Measurements from ENCODE around the gene SF3A1. TPM values are rescaled to one million over a fixed set of nuclear protein-coding genes. Genes with fewer than 3 reads are reported as not detected.

Gene SF3A1
- total and polyA plus RNA-seq, 2 donors (not counting 3 experiments of a cell fraction or from before 2014, with no cell fraction given), result 60.2 to 187 TPM

DNA sequence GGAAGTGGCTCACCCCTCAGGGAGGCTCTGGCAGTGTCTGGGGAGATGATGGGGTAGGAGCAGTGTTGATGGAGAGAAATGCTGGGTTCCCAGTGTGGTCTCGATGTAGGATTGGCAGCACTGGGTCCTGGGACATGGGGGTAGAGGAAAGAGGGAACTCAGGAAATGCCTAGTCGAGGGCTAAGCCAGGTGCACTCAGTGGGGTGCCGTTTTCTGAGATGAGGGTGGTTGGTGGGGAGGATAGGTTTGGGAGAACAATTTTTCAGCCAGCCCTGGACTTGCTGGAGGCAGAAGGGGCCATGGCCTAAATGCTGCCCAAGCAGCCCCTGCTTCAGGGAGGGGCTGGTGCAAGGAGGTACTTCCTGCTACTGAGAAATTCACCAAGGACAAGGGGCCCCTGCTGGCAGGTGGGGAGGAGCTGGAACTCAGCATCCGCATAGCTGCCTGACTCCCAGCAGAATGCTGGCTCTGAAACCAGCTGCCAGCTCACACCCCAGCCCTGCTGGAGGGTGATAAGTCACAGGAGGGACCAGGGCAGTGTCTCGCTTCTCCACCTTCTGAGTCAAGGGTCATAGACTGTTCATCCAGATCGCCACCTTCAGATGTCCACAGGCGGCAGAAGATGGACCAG is 6.1 kb upstream of the SF3A1 start:
- CTCF ChIA-PET, result interaction anchor here (0.6 to 1.5 kb wide), 4 partner anchors 12 to 75 kb away, joined by 3 to 4 read pairs (median 3); partner anchors contain the start of gene RNF215
- Histone ChIP-seq H3K9ac (replicated peaks; ENCODE audit: extremely low read depth, insufficient read depth, low read length) (no peak overlapping the region), H3K4me3 (replicated peaks in 1 of 3; ENCODE audit: insufficient read depth in 1 of 3, low read depth in 1 of 3, low read length in 3 of 3) (no peak overlapping the region), H3K9me3 (replicated peaks; ENCODE audit: control insufficient read depth, insufficient read depth, low read length) (no peaks in the 10 kb centered on the region), H3K79me2 (ENCODE audit: control insufficient read depth, insufficient read depth, low read length) (no peaks in the 10 kb centered on the region), H3K4me1 (ENCODE audit: control insufficient read depth, extremely low read depth, insufficient read depth, low read length) (no peaks in the 10 kb centered on the region), H3K27me3 (ENCODE audit: control insufficient read depth in 2 of 2, insufficient read depth in 2 of 2, low read length in 2 of 2) (no peaks in the 10 kb centered on the region), H4K20me1 (replicated peaks; ENCODE audit: control insufficient read depth, extremely low read depth, insufficient read depth, low read length) (no peaks in the 10 kb centered on the region), H3K36me3 (ENCODE audit: control insufficient read depth in 2 of 2, extremely low read depth in 1 of 2, insufficient read depth in 2 of 2, low read length in 2 of 2) (no peaks in the 10 kb centered on the region), H3K27ac (ENCODE audit: insufficient read depth, low read depth, low read length) (no peak overlapping the region), H3K4me2 (ENCODE audit: insufficient read depth, low read length) (no peak overlapping the region), H2AFZ (ENCODE audit: low read depth, low read length) (no peak overlapping the region), H3K9me1 (replicated peaks; ENCODE audit: control insufficient read depth, extremely low read depth, insufficient read depth, low read length) (no peaks in the 10 kb centered on the region)
- FAIRE-seq, result no peak
- intact Hi-C loops (cut with micrococcal nuclease), result no loop called here
- BruUV-seq (replicated peaks), result no TSS peak
- dilution Hi-C loops (cut with MboI; ENCODE audit: extremely low pct_ligation_motif_present, low sequenced_read_pairs), result no loop called here
- POLR2A ChIA-PET, result no interaction called here
- no peak for TF ChIP-seq MAX (IDR thresholded peaks at IDR 0.05; ENCODE audit: insufficient read depth, insufficient read length)
- TF ChIP-seq POLR2AphosphoS5 (IDR thresholded peaks at IDR 0.05; ENCODE audit: insufficient read depth, low read depth, low read length), result no peak
- TF ChIP-seq POLR2A (IDR thresholded peaks at IDR 0.05; ENCODE audit: low read depth, low read length), result no peak
- TF ChIP-seq FOS (IDR thresholded peaks at IDR 0.05; ENCODE audit: borderline replicate concordance, insufficient read depth, low read length), result no peak
- TF ChIP-seq MYC (IDR thresholded peaks at IDR 0.05; ENCODE audit: low read depth, low read length), result no peak
- TF ChIP-seq CTCF (IDR thresholded peaks at IDR 0.05; ENCODE audit: extremely low read depth in 1 of 2, insufficient read depth in 1 of 2, low read depth in 1 of 2, low read length in 2 of 2), result no peak
- no peak for TF ChIP-seq JUN (IDR thresholded peaks at IDR 0.05; ENCODE audit: borderline replicate concordance, insufficient read depth, insufficient read length, low read depth)
- no peak for TF ChIP-seq EZH2 (IDR thresholded peaks at IDR 0.05; ENCODE audit: borderline replicate concordance, low read depth, low read length, severe bottlenecking)
- TF ChIP-seq GATA2 (IDR thresholded peaks at IDR 0.05; ENCODE audit: insufficient read depth, insufficient read length, low read depth, low read length), result no peak
- DNase-seq (ENCODE audit: low read depth, low spot score), result no peak
